ENCODE data around the gene BAIAP3. TPM values are rescaled to one million over a fixed set of nuclear protein-coding genes. Genes with fewer than 3 reads are reported as not detected.

BAIAP3 gene
- total RNA-seq, 4 donors from 2014 or later: 0.05 to 4.4 (median 2.5) TPM

- Histone ChIP-seq H3K4me1 (no peaks in the 10 kb centered on the region), H3K36me3 (peaks cover 0 to 25% of the 10 kb centered on the region in 2 donors), H3K4me3 (no peak overlapping the region), H3K27ac (no peak overlapping the region), H3K27me3 (no peaks in the 10 kb centered on the region), H3K9me3 (no peaks in the 10 kb centered on the region)
- in situ Hi-C loops (cut with MboI; ENCODE audit: low sequenced_read_pairs in 4 of 4): no loop called here
- no peak for DNase-seq
- intact Hi-C loops (cut with DNase I; ENCODE audit: low total_unique reads): no loop called here
- ATAC-seq: no peak
- TF ChIP-seq POLR2A (IDR thresholded peaks at IDR 0.05): no peak
- TF ChIP-seq, protein P1, sequence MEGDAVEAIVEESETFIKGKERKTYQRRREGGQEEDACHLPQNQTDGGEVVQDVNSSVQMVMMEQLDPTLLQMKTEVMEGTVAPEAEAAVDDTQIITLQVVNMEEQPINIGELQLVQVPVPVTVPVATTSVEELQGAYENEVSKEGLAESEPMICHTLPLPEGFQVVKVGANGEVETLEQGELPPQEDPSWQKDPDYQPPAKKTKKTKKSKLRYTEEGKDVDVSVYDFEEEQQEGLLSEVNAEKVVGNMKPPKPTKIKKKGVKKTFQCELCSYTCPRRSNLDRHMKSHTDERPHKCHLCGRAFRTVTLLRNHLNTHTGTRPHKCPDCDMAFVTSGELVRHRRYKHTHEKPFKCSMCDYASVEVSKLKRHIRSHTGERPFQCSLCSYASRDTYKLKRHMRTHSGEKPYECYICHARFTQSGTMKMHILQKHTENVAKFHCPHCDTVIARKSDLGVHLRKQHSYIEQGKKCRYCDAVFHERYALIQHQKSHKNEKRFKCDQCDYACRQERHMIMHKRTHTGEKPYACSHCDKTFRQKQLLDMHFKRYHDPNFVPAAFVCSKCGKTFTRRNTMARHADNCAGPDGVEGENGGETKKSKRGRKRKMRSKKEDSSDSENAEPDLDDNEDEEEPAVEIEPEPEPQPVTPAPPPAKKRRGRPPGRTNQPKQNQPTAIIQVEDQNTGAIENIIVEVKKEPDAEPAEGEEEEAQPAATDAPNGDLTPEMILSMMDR (IDR thresholded peaks at IDR 0.05 in 4 of 5, conservative IDR thresholded peaks at IDR 0.05 in 1 of 5): no peak
Measured at GRCh38 chr16:1371054-1371978, 37.9 kb downstream of the BAIAP3 start.

- intact Hi-C loops (cut with DNase I; ENCODE audit: low total_unique reads): no loop called here
- no peak for ATAC-seq
- H3K36me3 ChIP-seq: peaks cover 0 to 16% of the 10 kb centered on the region in 2 donors
- peaks cover 0 to 4% of the 10 kb centered on the region in 2 donors for H3K4me1 ChIP-seq
- no peak overlapping the region for H3K27ac ChIP-seq
- in situ Hi-C loops (cut with MboI; ENCODE audit: low sequenced_read_pairs in 4 of 4): no loop called here
- TF ChIP-seq POLR2A (IDR thresholded peaks at IDR 0.05): no peak
- TF ChIP-seq, protein P1 (IDR thresholded peaks at IDR 0.05 in 4 of 5, conservative IDR thresholded peaks at IDR 0.05 in 1 of 5): no peak
- H3K27me3 ChIP-seq: no peaks in the 10 kb centered on the region
- no peak overlapping the region for H3K4me3 ChIP-seq
- H3K9me3 ChIP-seq: no peaks in the 10 kb centered on the region
- no peak for DNase-seq
Measured at GRCh38 chr16:1372292-1372950, 39.0 kb downstream of the BAIAP3 start.

DNA sequence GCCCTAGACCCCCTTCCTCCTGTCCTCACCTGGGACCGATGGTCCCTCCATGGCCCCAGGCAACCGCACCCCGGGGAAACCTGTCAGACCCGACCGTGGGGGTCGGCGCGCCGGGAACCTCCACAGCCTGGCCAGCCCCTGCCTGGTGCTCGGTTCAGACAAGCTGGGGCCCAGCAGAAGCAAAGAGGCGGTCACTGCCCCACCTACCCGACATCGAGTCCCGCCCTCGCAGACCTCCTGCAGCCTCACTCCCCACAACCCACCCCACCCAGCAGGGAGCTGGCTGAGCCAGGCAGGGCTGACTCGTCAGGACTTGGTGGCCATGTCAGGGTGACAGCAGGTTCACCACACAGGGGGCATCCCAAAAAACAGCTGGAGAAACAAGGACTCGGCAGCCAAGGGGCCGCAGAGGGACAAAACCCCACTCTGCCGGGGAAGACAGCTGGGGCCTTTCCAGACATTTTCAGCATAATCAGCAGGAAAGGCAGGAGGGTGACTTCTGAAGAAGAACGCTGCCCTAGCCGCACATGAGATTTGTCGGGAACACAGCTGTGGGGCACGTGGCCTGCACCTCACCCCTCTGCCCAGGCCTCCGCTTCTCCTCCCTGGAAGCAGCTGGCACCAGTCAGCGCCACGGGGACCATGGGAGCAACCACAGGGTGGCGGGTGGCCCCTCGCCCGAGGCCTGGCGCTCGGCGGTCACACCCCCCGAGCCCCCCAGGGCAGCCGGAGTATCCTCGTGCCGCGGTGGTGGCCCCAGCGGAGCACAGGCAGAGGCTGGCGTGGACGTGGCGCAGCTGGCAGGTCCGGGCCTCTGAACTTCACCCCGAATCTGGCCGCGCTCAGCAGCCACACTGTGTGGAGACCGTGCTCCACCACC, 41.2 kb downstream of the BAIAP3 start:
- Histone ChIP-seq H3K27me3 (no peaks in the 10 kb centered on the region), H3K4me1 (peaks cover 10 to 17% of the 10 kb centered on the region in 2 donors), H3K27ac (peak overlapping the region in 1 of 4 donors; percentile 16), H3K9me3 (no peaks in the 10 kb centered on the region), H3K36me3 (peaks cover 0 to 9% of the 10 kb centered on the region in 2 donors), H3K4me3 (no peak overlapping the region)
- ATAC-seq (no peak), DNase-seq (no peak)
- intact Hi-C loops (cut with DNase I; ENCODE audit: low total_unique reads): no loop called here
- no peak for TF ChIP-seq POLR2A (IDR thresholded peaks at IDR 0.05)
- TF ChIP-seq, protein P1 (IDR thresholded peaks at IDR 0.05 in 4 of 5, conservative IDR thresholded peaks at IDR 0.05 in 1 of 5): no peak
- in situ Hi-C loops (cut with MboI; ENCODE audit: low sequenced_read_pairs in 4 of 4): no loop called here

DNA sequence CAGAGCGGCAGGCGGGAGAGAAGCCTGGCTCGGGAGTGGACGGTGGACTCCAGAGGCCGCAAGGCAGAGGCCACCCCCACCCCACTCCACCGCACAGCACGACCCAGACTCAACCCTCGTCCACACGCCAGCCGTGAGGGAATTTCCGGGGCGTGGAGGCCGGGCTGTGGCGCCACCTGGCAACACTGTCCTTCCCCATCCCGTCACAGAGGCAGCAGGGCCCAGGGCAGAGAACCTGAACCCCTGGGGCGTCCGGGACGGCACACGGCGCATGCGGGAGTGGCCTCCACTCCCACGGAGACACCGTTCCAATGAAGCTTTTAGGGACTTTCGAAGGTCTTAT, 41.8 kb downstream of the BAIAP3 start:
- ATAC-seq: no peak
- TF ChIP-seq POLR2A (IDR thresholded peaks at IDR 0.05): no peak
- TF ChIP-seq, protein P1 (IDR thresholded peaks at IDR 0.05 in 4 of 5, conservative IDR thresholded peaks at IDR 0.05 in 1 of 5): no peak
- in situ Hi-C loops (cut with MboI; ENCODE audit: low sequenced_read_pairs in 4 of 4): no loop called here

More for the DNA sequence above, 41.8 kb downstream of the BAIAP3 start:
- DNase-seq: no peak
- peak overlapping the region in 1 of 4 donors; percentile 16 for H3K27ac ChIP-seq
- no peak overlapping the region for H3K4me3 ChIP-seq
- H3K36me3 ChIP-seq: peaks cover 0 to 3% of the 10 kb centered on the region in 2 donors
- peaks cover 10 to 20% of the 10 kb centered on the region in 2 donors for H3K4me1 ChIP-seq
- no peaks in the 10 kb centered on the region for H3K9me3 ChIP-seq
- intact Hi-C loops (cut with DNase I; ENCODE audit: low total_unique reads): no loop called here
- no peaks in the 10 kb centered on the region for H3K27me3 ChIP-seq
